Activated CD4-positive, alpha-beta T cell treated with anti-CD3 and anti-CD28 coated beads for 1 hour (primary cell): Measurements from ENCODE around the gene ZNF229.
"Not testable (repeated sequence)": the region's sequence is repeated elsewhere in the genome, so short reads cannot be mapped to it uniquely, and the experiment has no call there.

Source experiments
- DNase-seq: peaks from one replicate; pipeline ENCODE4 v3.0.0-alpha.2; 2020

ZNF229 gene

DNA sequence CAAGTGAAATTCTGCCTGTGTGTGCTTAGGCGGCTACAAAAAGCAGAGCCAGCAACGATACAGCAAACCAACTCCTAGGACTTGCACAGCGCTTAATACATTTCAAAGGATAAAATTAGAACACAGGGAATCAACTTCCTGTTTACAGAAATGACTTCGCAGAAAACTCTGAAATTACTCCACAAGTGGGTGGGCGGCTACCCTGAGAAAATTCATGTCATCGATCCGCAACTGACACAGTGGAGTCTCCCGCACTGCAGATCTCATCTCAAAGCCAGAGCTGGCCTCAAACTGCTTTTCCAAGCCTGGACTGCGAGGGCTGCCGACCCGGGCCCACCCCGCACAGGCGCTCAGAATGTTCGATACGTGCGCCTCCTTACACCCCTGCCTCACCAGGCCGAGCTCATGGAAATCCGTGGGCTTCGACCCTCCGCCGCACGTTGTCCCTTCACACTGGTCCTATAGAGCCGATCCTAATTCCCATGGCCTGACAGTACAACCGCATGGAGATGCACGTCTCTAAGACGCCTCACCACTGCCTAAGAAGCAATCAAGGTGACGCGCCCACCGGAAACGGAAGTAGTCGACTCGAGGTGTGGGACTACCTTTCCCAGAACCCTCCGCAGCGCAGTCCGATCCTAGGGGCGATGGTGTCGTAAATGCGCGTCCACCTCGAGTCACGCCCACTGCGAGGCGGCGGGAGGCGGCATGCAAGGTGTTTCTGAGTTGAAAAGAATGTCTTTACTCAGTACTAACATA is at the start of gene ZNF229:
Gene ZNF229, minus strand, starts transcription at position 557 of the 759 bp plus-strand sequence. CDS start 5,625 bp downstream, outside the sequence.
- peak; percentile 50 for DNase-seq

DNA sequence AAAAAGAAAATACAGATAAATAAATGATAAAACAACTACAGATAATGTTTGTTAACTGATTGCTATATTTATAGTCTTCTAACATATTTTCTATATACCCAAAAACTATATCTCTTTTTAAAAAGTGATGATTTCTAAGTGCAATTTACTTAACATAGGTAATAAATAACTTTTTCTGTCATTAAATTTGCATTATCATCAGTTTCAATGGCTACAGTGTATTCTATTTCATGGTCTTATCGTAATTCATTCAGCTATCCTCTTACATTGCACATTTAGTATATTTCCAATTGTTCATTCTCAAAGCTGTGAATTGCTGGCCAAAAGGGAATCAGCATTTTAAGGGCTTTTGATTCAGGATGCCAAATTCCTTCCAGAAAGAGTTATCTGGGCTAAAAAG is 48.4 kb upstream of the ZNF229 start:
- no peak for DNase-seq

DNA sequence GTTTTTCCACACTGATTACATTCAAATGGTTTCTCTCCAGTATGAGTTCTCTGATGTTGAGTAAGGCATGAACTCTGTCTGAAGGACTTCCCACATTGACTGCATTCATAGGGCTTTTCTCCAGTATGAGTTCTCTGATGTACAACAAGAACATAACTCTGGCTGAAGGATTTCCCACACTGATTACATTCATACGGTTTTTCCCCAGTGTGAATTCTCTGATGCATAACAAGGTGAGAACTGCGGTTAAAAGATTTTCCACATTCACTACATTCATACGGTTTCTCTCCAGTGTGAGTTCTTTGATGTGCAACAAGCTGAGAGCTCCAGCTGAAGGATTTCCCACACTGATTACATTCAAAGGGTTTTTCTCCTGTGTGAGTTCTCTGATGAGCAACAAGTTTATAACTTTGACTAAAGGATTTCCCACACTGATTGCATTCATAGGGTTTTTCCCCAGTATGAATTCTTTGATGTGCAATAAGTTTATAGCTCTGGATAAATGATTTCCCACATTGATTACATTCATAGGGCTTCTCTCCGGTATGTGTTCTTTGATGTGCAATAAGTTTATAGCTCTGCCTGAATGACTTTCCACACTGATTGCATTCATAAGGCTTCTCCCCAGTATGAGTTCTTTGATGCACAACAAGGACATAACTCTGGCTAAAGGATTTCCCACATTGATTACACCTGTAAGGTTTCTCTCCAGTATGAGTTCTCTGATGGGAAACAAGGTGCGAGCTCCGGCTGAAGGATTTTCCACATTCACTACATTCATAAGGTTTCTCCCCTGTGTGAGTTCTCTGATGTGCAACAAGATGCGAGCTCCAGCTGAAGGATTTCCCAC is 28.5 kb upstream of the ZNF229 start:
- DNase-seq: no peak

DNA sequence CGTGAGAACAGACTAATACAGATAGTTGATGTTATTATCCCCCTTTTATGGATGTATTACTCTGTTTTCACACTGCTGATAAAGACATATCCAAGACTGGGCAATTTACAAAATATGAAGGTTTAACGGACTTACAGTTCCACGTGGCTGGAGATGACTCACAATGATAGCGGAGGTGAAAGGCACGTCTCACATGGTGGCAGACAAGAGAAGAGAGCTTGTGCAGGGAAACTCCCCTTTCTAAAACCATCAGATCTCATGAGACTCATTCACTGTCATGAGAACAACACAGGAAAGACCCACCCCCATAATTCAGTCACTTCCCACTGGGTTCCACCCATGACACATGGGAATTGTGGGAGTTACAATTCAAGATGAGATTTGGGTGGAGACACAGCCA is 20.5 kb upstream of the ZNF229 start:
- not testable (repeated sequence) for DNase-seq

DNA sequence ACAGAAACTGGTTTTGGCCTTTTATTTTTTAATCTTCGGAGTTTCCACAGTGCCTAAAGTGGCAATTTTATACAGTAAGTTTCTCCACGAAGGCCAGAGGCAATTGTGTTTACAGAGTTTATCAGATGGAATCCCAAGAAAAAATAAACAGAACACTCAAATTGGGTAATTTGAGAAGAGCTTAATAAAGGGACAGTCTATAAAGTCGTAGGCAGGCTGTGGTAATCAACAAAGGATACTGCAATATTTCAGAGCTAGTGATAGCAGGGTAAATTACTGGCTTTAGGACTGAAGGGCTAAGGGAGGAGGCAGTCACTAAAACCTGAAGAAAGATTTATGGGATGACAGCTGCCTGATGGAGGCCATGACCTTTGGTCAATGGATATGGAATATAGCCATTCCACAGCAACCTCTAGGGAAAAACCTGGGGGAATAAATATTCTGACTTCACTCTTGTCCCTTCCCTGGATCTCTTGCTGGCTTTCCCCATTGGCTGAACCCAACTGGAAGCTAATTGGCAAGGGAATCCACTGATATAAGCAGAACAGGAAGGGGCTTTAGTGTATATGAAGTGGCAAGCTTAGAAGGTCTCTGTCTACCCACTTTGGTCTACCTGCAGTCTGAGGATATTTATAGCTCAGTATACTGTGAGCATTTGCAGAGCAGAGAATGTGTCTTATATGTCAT is 14.5 kb upstream of the ZNF229 start:
- DNase-seq: not testable (repeated sequence)

DNA sequence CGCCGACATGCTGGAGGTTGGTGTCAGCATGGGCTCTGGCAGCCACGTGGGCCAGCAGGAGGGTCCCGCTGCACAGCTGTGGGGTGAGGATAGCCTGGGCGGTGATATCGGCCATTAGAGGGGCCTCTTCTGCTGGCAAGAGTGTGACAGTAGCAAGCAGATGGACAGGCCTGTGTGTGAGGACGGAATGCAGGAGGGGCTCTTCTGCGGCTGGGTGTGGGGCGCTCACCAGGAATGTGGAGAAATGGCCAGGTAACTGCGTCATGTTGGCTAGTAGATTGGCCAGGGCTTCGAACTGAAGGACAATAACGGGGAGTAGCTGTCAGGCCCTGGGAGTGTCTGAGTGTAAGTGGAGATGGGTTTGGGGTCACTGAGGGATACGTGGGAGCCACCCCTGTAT is 7.7 kb upstream of the ZNF229 start:
- not testable (repeated sequence) for DNase-seq

DNA sequence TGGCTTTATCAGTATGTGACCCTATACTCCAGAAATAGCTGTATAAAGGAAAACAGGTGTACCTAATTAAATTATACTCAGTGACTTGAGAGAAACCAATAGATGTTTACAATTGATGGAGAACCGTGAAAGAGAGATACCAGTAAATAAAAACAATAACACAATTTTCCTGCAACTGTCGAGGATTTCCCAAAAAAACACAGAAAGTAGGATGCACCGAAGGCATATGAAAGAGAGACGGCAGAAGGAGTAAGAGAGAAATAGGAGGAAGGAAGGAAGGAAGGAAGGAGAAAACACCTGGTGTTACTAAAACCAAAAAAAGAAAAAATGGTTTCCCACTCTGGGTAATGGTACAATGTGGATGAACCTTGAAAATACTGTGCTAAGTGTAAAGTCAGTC is 6.8 kb upstream of the ZNF229 start:
- no peak for DNase-seq

DNA sequence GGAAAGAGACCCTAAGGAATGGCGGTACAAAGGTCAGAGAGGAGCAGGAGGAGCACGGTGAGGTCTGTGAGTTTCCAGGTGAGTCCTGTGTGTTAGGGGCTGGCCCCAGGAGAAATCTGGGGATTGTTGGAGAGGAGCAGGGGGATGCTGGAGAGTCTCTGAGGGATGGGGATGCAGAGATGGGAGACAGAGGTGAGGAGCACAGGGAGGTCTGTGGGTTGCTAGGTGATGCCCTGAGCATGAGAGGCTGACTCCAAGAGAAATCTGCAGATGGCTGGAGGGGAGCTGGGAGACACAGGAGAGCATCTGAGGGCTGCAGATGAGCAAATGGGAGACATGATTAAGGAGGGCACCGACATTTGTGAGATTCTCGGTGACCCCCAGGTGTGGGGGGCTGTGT is 4.1 kb upstream of the ZNF229 start:
- no peak for DNase-seq

DNA sequence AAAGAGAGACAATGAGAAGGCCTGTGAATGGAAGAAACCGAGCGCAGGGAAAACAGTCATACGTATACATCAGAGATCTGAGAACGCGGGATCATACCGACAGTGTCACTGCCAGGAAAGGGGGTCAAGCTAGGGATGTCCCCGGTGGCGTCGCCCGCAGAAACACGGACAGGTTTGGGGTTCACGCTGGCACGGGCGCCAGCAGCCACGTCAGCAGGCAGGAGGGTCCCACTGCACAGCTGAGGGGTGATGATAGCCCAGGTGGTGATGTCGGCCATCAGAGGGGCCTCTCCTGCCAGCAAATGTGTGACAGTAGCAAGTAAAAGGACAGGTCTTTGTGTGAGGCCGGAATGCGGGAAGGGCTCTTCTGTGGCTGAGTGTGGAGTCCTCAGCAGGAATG is 3.4 kb upstream of the ZNF229 start:
- no peak for DNase-seq

DNA sequence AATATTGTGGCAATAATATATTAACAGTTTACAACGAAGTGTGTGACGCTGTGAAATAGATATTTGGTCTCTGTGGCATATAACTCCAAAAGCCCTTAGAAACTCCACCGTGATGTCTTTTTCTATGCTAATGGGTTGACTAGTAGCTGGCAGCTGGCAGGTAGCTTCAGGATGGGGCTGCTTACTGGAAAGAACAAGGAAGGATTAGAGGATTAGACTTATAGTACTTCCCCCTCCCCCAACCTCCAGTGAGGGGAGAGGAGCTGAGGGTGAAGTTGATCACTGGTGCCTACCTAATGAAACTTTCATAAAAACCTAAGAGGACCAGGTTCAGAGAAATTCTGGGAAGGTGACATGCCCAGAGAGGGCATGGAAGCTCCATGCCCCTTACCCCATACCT is 9.8 kb downstream of the ZNF229 start:
- no peak for DNase-seq

DNA sequence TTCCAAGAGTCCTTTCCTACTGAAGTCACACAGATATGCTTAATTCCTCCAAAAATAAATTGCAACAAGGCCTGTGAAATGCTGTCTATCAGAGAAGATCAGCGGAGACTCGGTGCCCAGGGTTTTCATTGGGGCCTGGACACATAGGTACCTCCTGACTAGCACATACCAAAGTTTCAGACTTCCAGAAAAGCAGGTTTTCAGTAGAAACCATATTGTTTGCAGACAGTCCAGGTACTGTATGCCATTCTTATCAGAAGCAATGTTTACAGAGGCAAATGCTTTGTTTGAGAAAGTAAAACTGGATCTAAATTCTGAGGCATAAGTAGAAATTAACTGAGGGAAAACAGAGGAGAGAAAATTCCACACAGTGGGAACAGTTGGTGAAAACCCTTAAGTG is 12.8 kb downstream of the ZNF229 start:
- no peak for DNase-seq

DNA sequence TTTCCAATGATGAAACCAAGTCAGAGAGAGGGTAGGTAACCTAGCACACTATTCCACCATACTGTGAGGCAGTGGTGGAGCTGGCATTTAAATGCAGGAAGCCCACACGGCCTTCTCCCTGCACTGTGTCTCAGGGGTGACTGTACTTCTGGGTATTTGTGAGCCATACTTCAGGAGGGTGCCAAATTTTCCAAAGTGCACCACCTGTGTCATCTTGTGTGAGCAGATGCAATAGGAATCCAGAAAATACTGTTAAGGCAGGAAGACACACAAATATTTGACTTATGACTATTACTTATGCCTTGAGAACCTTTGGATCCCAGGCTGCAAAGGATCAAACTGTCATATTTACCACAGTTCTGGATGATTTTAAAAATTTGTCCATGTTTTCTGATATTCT is 17.3 kb downstream of the ZNF229 start:
- DNase-seq: no peak

DNA sequence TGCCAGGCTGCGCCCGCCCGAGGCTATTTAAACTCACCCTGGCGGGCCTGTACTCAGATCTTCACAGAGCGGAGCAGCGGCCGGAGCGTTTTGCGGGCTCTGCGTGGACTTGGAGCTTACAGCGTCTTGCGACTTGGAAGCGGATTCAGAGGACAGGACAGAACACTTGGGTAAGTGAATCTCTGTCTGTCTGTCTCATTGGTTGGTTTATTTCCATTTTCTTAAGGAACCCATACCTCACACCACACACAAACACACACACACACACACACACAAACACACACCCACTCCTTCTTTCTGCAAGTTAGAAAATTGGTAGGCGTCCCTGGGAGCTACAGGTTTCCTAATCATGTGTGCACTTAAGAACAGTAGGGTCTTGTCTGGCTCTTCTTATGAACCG is 32.7 kb downstream of the ZNF229 start:
- not testable (repeated sequence) for DNase-seq

DNA sequence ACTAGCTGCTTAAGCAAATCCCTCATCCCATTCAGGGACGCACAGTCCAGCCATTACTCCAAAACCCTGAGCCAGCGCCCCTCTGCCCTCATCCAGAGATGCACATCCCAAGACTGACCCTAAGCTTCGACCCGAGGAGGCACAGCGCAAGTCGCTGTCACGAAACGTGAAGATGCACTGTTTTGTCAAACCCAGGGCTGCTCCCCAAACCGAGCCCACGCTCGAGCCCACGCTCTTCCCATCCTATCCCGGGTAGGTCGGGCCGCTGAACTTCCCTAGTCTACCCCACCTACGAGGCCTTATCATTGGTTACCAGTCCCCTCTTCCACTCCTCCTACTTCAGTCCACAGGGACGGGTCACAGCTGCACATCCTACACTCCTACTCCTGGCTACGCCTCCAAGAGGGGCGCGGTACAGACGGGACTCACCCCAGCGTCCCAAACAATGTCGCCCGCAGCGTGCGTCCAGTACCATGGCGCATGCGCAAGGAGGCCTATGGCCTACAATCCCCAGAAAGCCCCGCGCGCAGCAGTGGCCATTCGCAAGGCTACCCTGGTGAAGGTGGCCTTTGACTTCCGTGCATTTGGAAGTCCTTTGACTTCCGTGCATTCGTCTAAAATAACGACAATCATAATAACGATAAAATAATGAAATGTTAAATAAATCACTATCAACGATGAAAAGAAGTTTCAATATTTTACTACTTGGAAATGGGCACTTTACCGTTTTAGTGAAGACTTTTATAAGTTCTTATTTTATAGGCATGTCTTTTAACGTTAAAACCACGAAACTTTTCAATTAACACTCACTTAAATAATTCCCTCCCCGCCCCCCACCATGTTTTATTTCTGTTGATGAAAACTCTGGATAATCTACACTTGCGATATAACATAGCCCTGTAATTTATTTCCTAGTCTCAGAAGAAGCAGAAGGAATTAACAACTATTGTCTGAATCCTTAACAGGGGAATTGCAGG is 46.8 kb downstream of the ZNF229 start, which contains the start of gene ZNF285:
Gene ZNF285, minus strand, starts transcription at position 470 of the 977 bp plus-strand sequence. CDS start 4,395 bp downstream, outside the sequence.
- peak; percentile 56 for DNase-seq

DNA sequence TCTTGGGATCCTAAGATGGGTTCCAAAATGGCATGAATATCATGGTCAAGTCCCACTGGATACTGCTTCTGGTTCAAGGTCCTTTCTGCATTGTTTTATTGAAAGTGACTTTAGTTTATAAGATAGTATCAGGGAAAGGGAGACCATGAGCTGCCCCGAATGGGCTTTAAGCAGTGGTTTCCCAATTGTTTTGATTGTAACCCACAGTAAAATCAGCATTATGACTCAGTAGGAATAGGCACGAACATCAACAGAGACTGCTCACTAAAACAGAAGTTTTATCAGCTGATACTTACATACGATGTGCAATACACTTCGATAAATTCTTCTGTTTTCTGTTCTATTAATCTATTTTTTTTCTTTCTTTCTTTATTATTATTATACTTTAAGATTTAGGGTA is 59.0 kb downstream of the ZNF229 start:
- not testable (repeated sequence) for DNase-seq
